ENCODE results near the gene TFEB.

- TF ChIP-seq YY1 (IDR thresholded peaks at IDR 0.05; ENCODE audit: insufficient read depth, insufficient read length) (no peak), ZNF274 (IDR thresholded peaks at IDR 0.05; ENCODE audit: low read depth, low read length) (no peak)
Measured at GRCh38 chr6:41734666-41735426, 562 bp downstream of the TFEB start.

Measured in NT2/D1 (cell line).